Measurements from ENCODE around the gene PRKCQ. TPM values are rescaled to one million over a fixed set of nuclear protein-coding genes. Genes with fewer than 3 reads are reported as not detected.

Gene PRKCQ
- total RNA-seq, 2 experiments from 2014 or later = 4.0 to 7.8 TPM

DNA sequence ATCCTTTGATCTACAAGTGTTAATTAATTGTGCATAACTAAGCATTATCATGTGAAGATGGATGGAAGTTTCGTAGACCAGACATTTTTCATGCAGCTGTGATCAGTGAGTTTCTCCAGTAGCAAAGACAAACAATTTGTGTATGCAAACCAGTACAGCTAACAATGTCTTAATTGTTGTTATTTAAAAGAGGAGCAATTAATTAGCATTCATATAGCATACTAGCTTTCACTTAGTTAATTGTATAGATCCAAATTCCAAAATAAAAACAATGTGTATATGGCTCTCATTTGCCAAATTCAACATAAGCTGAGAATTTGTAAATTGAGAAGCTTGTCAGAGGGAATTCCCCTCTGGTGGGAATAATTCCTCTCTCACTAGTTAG lies 22.6 kb upstream of the PRKCQ start:
- no peaks in the 10 kb centered on the region for H3K4me1 ChIP-seq (ENCODE audit: insufficient read depth, low read length, poor library complexity, severe bottlenecking)
- H3K79me2 ChIP-seq (ENCODE audit: insufficient read depth, low read depth, low read length) = no peaks in the 10 kb centered on the region
- ChIA-PET POLR2A (interaction anchor here (0.6 to 0.7 kb wide), 3 partner anchors 226 to 708 kb away, joined by 3 to 4 read pairs (median 3); no protein-coding TSS in a partner anchor), CTCF (ENCODE audit: unreplicated experiment) (no interaction called here)
- H3K9me3 ChIP-seq (ENCODE audit: low read length) = no peaks in the 10 kb centered on the region
- no peak overlapping the region for H3K27ac ChIP-seq (ENCODE audit: low read depth, low read length, poor library complexity, severe bottlenecking)
- H3K9me2 ChIP-seq (ENCODE audit: insufficient read depth, low read length) = no peaks in the 10 kb centered on the region
- BruUV-seq (replicated peaks) = no TSS peak
- no peak overlapping the region for H2AFZ ChIP-seq (ENCODE audit: low read length)
- H4K20me1 ChIP-seq (ENCODE audit: insufficient read depth, low read length) = no peaks in the 10 kb centered on the region
- H3K4me2 ChIP-seq (ENCODE audit: low read length) = no peak overlapping the region
- H3K4me3 ChIP-seq (ENCODE audit: low read depth, low read length, poor library complexity, severe bottlenecking) = no peak overlapping the region
- no peak for DNase-seq (ENCODE audit: low spot score)
- TF ChIP-seq, protein P1, sequence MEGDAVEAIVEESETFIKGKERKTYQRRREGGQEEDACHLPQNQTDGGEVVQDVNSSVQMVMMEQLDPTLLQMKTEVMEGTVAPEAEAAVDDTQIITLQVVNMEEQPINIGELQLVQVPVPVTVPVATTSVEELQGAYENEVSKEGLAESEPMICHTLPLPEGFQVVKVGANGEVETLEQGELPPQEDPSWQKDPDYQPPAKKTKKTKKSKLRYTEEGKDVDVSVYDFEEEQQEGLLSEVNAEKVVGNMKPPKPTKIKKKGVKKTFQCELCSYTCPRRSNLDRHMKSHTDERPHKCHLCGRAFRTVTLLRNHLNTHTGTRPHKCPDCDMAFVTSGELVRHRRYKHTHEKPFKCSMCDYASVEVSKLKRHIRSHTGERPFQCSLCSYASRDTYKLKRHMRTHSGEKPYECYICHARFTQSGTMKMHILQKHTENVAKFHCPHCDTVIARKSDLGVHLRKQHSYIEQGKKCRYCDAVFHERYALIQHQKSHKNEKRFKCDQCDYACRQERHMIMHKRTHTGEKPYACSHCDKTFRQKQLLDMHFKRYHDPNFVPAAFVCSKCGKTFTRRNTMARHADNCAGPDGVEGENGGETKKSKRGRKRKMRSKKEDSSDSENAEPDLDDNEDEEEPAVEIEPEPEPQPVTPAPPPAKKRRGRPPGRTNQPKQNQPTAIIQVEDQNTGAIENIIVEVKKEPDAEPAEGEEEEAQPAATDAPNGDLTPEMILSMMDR (conservative IDR thresholded peaks at IDR 0.05; ENCODE audit: low read length) = no peak
- TF ChIP-seq EZH2phosphoT487 (IDR thresholded peaks at IDR 0.05; ENCODE audit: borderline replicate concordance, low read depth, low read length) = no peak
- H3K36me3 ChIP-seq (ENCODE audit: insufficient read depth, low read length) = no peaks in the 10 kb centered on the region
- intact Hi-C loops (cut with micrococcal nuclease; ENCODE audit: unreplicated experiment) = no loop called here

DNA sequence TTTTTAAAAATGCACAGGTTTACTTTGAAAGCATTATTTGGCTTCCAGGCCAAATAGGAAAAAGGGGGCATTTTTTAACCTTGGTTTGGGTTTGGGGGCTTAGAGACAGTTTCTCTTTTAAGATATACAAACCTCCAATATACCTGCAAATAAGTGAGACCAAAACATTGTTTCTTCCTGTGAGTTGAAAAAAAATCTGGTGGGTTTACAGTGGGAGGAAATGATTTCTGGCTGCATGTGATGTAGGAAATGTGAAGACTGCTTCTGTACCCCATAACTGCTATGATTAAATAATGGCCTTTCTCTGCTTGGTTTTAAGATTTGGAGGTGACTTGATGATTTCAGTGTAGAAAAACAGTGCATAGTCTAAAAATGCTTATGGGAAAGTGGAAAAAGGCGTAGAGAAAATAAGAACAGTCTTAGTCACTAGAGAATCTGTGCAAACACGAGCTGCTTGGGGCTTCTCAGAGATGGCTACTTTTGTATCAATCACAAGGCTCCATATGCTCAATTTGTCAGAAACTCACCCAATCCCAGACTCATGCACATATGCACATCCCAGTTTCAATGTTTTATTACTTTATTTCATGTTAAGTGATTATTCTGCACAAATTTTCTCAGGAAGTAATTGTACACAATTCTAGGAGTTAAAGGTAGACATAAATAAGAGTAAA lies 22.1 kb upstream of the PRKCQ start:
- Histone ChIP-seq H3K9me2 (ENCODE audit: insufficient read depth, low read length) (no peaks in the 10 kb centered on the region), H3K9me3 (ENCODE audit: low read length) (no peaks in the 10 kb centered on the region), H3K27ac (ENCODE audit: low read depth, low read length, poor library complexity, severe bottlenecking) (no peak overlapping the region), H4K20me1 (ENCODE audit: insufficient read depth, low read length) (no peaks in the 10 kb centered on the region), H3K79me2 (ENCODE audit: insufficient read depth, low read depth, low read length) (no peaks in the 10 kb centered on the region), H3K36me3 (ENCODE audit: insufficient read depth, low read length) (no peaks in the 10 kb centered on the region), H3K4me2 (ENCODE audit: low read length) (no peak overlapping the region), H2AFZ (ENCODE audit: low read length) (no peak overlapping the region), H3K4me3 (ENCODE audit: low read depth, low read length, poor library complexity, severe bottlenecking) (no peak overlapping the region), H3K4me1 (ENCODE audit: insufficient read depth, low read length, poor library complexity, severe bottlenecking) (no peaks in the 10 kb centered on the region)
- no TSS peak for BruUV-seq (replicated peaks)
- no peak for DNase-seq (ENCODE audit: low spot score)
- CTCF ChIA-PET (ENCODE audit: unreplicated experiment) = no interaction called here
- POLR2A ChIA-PET = interaction anchor here (0.6 to 0.7 kb wide), 3 partner anchors 225 to 708 kb away, joined by 3 to 4 read pairs (median 3); no protein-coding TSS in a partner anchor
- intact Hi-C loops (cut with micrococcal nuclease; ENCODE audit: unreplicated experiment) = no loop called here
- TF ChIP-seq, protein P1 (conservative IDR thresholded peaks at IDR 0.05; ENCODE audit: low read length) = no peak
- TF ChIP-seq EZH2phosphoT487 (IDR thresholded peaks at IDR 0.05; ENCODE audit: borderline replicate concordance, low read depth, low read length) = no peak

DNA sequence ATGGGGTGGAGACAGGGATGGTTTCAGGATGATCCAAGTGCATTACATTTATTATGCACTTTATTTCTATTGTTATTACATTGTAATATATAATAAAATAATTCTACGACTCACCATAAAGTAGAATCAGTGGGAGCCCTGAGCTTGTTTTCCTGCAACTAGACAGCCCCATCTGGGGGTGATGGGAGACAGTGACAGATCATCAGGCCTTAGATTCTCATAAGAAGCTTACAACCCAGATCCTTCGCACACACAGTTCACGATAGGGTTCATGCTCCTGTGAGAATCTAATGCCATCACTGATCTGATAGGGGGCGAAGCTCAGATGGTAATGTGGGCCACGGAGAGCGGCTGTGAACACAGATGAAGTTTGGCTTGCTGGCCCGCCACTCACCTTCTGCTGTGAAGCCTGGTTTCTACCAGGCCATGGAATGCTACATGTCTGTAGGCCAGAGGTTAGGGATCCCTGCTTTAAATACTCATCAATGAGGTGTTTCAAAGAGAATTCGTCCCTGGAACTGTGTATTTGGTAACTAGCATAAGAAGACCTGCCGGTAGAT lies 21.2 kb upstream of the PRKCQ start:
- Histone ChIP-seq H3K9me3 (ENCODE audit: low read length) (no peaks in the 10 kb centered on the region), H3K9me2 (ENCODE audit: insufficient read depth, low read length) (no peaks in the 10 kb centered on the region), H3K4me3 (ENCODE audit: low read depth, low read length, poor library complexity, severe bottlenecking) (no peak overlapping the region), H3K4me2 (ENCODE audit: low read length) (no peak overlapping the region), H3K36me3 (ENCODE audit: insufficient read depth, low read length) (no peaks in the 10 kb centered on the region), H4K20me1 (ENCODE audit: insufficient read depth, low read length) (no peaks in the 10 kb centered on the region), H3K4me1 (ENCODE audit: insufficient read depth, low read length, poor library complexity, severe bottlenecking) (no peaks in the 10 kb centered on the region), H2AFZ (ENCODE audit: low read length) (no peak overlapping the region), H3K79me2 (ENCODE audit: insufficient read depth, low read depth, low read length) (no peaks in the 10 kb centered on the region), H3K27ac (ENCODE audit: low read depth, low read length, poor library complexity, severe bottlenecking) (no peak overlapping the region)
- BruUV-seq (replicated peaks) = no TSS peak
- TF ChIP-seq, protein P1 (conservative IDR thresholded peaks at IDR 0.05; ENCODE audit: low read length) = 0 out of 2 replicates have a peak, but pooled peaks have one; percentile 22
- TF ChIP-seq EZH2phosphoT487 (IDR thresholded peaks at IDR 0.05; ENCODE audit: borderline replicate concordance, low read depth, low read length) = no peak
- DNase-seq (ENCODE audit: low spot score) = no peak
- CTCF ChIA-PET (ENCODE audit: unreplicated experiment) = no interaction called here
- POLR2A ChIA-PET = interaction anchor here (0.8 kb wide), 1 partner anchor 8 kb away, joined by 4 read pairs; no protein-coding TSS in a partner anchor
- intact Hi-C loops (cut with micrococcal nuclease; ENCODE audit: unreplicated experiment) = no loop called here

Data from OCI-LY7 (cell line).